ENCODE measurements around the gene ASH1L.

GRCh38 chr1:155334962-155335361 is 227.6 kb downstream of the ASH1L start:
- TF ChIP-seq CTCF (IDR thresholded peaks at IDR 0.05) = no peak
- TF ChIP-seq POLR2AphosphoS5 (IDR thresholded peaks at IDR 0.05) = no peak

Data from breast epithelium (tissue), 3 donors.